MV-4-11 (cell line): Measurements from ENCODE around the gene COL19A1.

Experiments
- DNase-seq: peaks from one replicate; lab custom pipeline; 2025; lab: John Stamatoyannopoulos, UW

The COL19A1 gene

GRCh38 chr6:70171236-70171635 lies 304.9 kb downstream of the COL19A1 start:
- DNase-seq = no peak

GRCh38 chr6:70172252-70172651 lies 305.9 kb downstream of the COL19A1 start:
- no peak for DNase-seq

- DNase-seq = no peak
Observed at GRCh38 chr6:70175770-70176169, 309.4 kb downstream of the COL19A1 start.

- DNase-seq = no peak
Observed at GRCh38 chr6:70176842-70177550, 310.6 kb downstream of the COL19A1 start.

GRCh38 chr6:70180183-70180900 lies 314.0 kb downstream of the COL19A1 start:
- no peak for DNase-seq

GRCh38 chr6:70180901-70181599 lies 314.7 kb downstream of the COL19A1 start:
- no peak for DNase-seq

GRCh38 chr6:70183538-70183937 lies 317.2 kb downstream of the COL19A1 start:
- no peak for DNase-seq

- DNase-seq = no peak
Observed at GRCh38 chr6:70184723-70185122, 318.4 kb downstream of the COL19A1 start.

- DNase-seq = no peak
Observed at GRCh38 chr6:70186461-70186860, 320.1 kb downstream of the COL19A1 start.

GRCh38 chr6:70188202-70188601 lies 321.8 kb downstream of the COL19A1 start:
- no peak for DNase-seq

- DNase-seq = no peak
Observed at GRCh38 chr6:70194421-70194820, 328.1 kb downstream of the COL19A1 start.

- no peak for DNase-seq
Observed at GRCh38 chr6:70196531-70196930, 330.2 kb downstream of the COL19A1 start.

GRCh38 chr6:70198785-70199184 lies 332.4 kb downstream of the COL19A1 start:
- no peak for DNase-seq

GRCh38 chr6:70208235-70208790 lies 342.0 kb downstream of the COL19A1 start:
- no peak for DNase-seq

- DNase-seq = no peak
Observed at GRCh38 chr6:70210462-70210861, 344.1 kb downstream of the COL19A1 start.

GRCh38 chr6:70215460-70216108 lies 349.2 kb downstream of the COL19A1 start:
- no peak for DNase-seq

- DNase-seq = no peak
Observed at GRCh38 chr6:70216767-70217166, 350.4 kb downstream of the COL19A1 start.

GRCh38 chr6:70219943-70220613 lies 353.7 kb downstream of the COL19A1 start:
- DNase-seq = no peak

GRCh38 chr6:70221025-70221714 lies 354.8 kb downstream of the COL19A1 start:
- DNase-seq = no peak

- no peak for DNase-seq
Observed at GRCh38 chr6:70221715-70222438, 355.5 kb downstream of the COL19A1 start.
